Upper lobe of left lung (tissue), 4 donors: ENCODE results near the gene DEFB108B.
"Not testable (repeated sequence)": the region's sequence is repeated elsewhere in the genome, so short reads cannot be mapped to it uniquely, and the experiment has no call there.

Experiments
- EP300 ChIP-seq, 4 donors: sonication (generic); formaldehyde crosslinking; IDR thresholded peaks; one replicate each; pipeline ENCODE4 v1.5.1; 2017; ENCODE audit warnings: antibody characterized with exemption in 4 of 4, control low read depth in 2 of 4
- POLR2A ChIP-seq, 4 donors: fragments of 450-650 bp; IDR thresholded peaks; one replicate each; pipeline ENCODE4 v1.5.1; 2016 to 2017; ENCODE audit warnings: antibody characterized with exemption in 4 of 4, mild to moderate bottlenecking in 2 of 4
- TF ChIP-seq, protein P1 (sequence below), 6 experiments: fragments of 450-650 bp in 4 of 6; fragments of 200-600 bp in 2 of 6; sonication (generic) in 2 of 6; IDR thresholded peaks; one replicate each; pipeline ENCODE4 v1.5.1; 2016 to 2019; ENCODE audit warnings: antibody characterized with exemption in 6 of 6

DNA sequence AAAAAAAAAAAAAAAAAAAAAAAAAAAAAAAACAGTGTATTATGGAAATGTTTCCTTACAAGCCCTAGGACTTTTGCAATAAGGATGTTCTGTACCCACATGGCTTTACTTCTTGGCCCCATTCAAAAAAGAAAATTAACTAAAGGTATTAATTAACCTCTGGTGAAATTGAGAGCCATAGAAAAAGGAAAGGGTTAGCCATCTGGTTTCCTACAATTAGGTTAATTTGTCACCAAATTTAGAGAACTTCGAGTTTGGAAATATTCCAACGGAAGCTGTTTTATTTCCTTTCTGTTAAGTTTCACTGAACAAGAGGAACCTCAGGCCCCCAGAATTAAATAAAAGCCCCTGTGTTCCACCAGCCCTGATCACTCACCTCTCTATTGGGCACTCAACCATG lies 22.9 kb downstream of the DEFB108B start:
- TF ChIP-seq, protein P1, sequence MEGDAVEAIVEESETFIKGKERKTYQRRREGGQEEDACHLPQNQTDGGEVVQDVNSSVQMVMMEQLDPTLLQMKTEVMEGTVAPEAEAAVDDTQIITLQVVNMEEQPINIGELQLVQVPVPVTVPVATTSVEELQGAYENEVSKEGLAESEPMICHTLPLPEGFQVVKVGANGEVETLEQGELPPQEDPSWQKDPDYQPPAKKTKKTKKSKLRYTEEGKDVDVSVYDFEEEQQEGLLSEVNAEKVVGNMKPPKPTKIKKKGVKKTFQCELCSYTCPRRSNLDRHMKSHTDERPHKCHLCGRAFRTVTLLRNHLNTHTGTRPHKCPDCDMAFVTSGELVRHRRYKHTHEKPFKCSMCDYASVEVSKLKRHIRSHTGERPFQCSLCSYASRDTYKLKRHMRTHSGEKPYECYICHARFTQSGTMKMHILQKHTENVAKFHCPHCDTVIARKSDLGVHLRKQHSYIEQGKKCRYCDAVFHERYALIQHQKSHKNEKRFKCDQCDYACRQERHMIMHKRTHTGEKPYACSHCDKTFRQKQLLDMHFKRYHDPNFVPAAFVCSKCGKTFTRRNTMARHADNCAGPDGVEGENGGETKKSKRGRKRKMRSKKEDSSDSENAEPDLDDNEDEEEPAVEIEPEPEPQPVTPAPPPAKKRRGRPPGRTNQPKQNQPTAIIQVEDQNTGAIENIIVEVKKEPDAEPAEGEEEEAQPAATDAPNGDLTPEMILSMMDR (IDR thresholded peaks at IDR 0.05), result not testable (repeated sequence)
- TF ChIP-seq POLR2A, EP300 (IDR thresholded peaks at IDR 0.05): not testable (repeated sequence)
